C4-2B (cell line): ENCODE results near the gene TMEM11.

Experiments used
- ZFX ChIP-seq: fragments of 450-650 bp; IDR thresholded peaks from 2 replicates; pipeline ENCODE4 v1.6.1; 2017
- TF ChIP-seq, protein P1 (sequence below): fragments of 450-650 bp; conservative IDR thresholded peaks from 2 replicates; pipeline ENCODE4 v1.5.1; 2017; ENCODE audit warnings: mild to moderate bottlenecking

DNA sequence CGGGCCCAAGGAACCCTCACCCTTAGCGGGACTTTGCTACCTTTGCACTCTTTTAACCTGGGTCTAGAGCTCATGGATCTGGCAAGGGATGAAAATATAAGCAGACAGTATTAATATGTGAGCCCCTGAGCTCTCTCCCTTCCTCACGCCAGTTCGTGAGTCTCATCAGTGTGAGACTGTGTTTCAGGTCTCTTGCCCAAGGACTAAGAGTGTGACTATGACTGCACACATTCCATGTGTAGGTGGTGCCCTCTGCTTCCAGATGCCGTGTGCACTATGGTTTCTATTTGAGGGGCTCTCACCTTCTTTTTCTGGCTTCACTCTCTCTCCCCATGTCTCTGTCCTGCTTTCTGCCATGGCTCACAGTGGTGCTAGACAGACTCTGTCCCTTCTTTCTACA is 46.7 kb downstream of the TMEM11 start:
- TF ChIP-seq, protein P1, sequence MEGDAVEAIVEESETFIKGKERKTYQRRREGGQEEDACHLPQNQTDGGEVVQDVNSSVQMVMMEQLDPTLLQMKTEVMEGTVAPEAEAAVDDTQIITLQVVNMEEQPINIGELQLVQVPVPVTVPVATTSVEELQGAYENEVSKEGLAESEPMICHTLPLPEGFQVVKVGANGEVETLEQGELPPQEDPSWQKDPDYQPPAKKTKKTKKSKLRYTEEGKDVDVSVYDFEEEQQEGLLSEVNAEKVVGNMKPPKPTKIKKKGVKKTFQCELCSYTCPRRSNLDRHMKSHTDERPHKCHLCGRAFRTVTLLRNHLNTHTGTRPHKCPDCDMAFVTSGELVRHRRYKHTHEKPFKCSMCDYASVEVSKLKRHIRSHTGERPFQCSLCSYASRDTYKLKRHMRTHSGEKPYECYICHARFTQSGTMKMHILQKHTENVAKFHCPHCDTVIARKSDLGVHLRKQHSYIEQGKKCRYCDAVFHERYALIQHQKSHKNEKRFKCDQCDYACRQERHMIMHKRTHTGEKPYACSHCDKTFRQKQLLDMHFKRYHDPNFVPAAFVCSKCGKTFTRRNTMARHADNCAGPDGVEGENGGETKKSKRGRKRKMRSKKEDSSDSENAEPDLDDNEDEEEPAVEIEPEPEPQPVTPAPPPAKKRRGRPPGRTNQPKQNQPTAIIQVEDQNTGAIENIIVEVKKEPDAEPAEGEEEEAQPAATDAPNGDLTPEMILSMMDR: no peak
- TF ChIP-seq ZFX: no peak
